GM12872 (cell line): Measurements from ENCODE around the gene GPR75.

Experiments used
- TF ChIP-seq, protein P1 (sequence below): IDR thresholded peaks from 3 replicates; pipeline ENCODE4 v1.5.1; 2011; ENCODE audit warnings: low read depth, mild to moderate bottlenecking, low read length, moderate library complexity; ENCODE audit not compliant: insufficient read depth

GPR75 gene

DNA sequence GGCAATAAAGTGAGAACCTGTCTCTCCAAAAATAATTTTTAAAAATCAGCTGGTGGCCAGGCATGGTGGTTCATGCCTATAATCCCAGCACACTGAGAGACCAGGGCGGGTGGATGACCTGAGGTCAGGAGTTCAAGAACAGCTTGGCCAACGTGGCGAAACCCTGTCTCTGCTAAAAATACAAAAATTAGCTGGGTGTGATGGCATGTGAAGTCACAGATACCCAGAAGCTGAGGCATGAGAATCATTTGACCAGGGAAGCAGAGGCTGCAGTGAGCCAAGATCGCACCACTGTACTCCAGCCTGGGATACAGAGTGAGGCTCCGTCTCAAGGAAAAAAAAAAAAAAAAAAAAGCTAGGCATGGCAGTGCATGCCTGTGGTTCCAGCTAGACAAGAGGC lies 7.4 kb upstream of the GPR75 start:
- TF ChIP-seq, protein P1, sequence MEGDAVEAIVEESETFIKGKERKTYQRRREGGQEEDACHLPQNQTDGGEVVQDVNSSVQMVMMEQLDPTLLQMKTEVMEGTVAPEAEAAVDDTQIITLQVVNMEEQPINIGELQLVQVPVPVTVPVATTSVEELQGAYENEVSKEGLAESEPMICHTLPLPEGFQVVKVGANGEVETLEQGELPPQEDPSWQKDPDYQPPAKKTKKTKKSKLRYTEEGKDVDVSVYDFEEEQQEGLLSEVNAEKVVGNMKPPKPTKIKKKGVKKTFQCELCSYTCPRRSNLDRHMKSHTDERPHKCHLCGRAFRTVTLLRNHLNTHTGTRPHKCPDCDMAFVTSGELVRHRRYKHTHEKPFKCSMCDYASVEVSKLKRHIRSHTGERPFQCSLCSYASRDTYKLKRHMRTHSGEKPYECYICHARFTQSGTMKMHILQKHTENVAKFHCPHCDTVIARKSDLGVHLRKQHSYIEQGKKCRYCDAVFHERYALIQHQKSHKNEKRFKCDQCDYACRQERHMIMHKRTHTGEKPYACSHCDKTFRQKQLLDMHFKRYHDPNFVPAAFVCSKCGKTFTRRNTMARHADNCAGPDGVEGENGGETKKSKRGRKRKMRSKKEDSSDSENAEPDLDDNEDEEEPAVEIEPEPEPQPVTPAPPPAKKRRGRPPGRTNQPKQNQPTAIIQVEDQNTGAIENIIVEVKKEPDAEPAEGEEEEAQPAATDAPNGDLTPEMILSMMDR, result no peak

DNA sequence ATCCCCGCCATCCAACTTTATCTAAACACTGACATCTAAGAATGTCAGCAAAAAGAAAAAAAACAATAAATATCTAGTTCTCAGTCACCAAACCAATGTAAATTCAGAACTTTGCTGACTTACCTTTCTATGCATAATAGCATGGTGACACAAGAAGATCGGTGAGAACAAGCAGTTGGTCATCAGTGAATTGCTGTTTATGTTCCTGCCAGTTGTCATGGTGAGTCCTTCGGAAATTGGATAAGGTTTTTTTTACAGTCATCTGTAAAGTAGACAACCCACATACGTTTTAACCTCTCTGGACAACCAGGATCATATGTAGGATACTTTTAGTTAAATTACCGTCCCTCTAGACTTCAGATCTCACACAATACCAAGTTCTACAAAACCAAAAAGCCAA lies 6.2 kb upstream of the GPR75 start:
- TF ChIP-seq, protein P1, result no peak

DNA sequence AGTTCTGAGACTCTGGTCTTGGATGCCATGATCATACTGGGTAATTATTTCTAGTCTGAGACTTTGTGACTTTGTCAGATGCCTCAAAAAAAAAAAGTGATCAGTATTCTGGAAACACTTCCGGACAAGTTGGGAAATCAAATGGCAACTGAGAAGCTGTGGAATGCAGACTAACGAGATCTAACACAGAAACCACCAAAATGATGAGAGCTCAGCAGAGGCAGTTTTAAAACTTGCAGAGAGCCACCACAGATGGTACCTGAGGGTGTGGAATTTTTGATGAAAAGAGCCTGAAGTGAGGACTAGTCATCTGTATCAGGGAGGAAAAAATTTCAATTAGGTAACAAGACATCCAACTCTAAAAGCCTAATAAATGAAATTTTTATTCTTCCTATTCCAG lies 5.5 kb upstream of the GPR75 start:
- TF ChIP-seq, protein P1, result no peak

DNA sequence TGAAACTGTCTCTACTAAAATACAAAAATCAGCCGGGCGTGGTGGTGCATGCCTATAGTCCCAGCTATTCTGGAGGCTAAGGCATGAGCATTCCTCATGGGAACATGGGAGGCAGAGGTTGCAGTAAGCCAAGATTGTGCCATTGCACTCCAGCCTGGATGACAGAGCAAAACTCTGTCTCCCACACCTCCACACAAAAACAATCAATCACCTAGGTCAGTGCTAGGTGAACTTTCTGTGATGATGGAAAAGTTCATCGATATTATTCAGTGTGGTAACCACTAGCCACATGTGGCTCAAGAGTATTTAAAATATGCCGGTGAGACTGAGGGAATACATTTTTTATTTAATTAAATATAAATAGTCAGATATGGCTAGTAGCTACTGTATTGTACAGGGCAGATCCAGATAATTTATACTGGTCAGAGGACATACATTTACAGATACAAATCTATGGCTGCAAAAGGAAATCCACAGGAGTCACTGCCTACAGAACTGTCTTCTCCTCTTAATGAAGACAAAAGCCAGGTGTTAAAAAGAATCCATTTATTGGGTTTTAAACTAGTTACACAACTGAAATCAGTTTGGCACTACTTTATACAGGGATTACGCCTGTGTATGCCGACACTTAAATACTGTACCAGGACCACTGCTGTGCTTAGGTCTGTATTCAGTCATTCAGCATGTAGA lies 3.9 kb upstream of the GPR75 start:
- TF ChIP-seq, protein P1, result no peak

DNA sequence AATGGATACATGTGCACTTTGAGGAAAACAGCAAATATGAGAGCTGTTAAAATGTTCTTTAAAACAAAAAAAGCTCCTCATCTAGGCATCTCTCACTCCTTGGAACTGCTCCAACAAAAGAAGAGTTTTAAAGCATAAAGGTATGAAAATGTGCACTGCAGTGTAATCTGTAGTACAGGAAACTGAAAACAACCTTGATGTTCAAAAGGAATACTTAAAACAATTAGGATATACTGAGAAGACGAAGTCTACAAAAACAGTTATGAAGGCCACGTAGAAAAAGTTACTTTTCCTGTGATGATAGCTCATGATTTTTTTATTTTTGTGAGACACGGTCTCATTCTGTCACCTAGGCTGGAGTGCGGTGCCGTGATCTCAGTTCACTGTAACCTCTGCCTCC lies 2.1 kb upstream of the GPR75 start:
- TF ChIP-seq, protein P1, result no peak

DNA sequence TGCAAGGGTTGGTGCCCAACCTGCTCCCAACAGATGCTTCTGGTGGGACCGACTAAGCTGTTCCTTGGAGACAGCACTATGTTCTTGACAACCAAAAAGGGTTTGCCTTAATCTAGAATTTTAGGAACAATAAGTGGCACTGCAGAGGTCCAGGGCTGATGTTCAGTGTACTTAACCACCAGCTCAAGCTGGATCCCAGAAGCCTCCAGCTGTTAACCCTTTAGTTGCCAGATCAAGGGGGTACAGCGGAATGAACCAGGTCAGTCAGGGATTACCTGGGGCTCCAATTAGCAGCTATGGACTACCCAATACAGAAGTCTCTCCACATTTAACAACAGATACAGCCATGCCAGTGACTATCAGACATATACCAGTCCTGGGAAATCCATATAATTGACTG lies 3.5 kb downstream of the GPR75 start:
- TF ChIP-seq, protein P1, result no peak

DNA sequence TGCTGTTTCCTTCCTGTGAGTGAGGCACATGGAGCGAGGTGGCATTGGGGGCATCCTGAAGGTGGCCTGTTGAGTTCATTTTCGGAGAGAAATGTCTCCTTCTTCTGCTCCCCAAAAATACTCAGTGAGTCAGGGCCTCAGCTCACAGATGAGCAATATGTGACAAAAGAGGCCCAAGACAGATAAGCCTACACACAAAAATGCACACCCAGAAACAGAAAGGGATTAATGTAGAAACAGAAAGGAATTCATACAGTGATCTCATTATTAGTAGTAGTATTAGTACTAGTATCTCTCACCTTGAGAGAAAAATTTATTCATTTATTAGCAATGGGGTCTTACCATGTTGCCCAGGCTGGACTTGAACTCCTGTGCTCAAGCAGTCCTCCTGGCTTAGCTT lies 5.1 kb downstream of the GPR75 start:
- TF ChIP-seq, protein P1, result no peak
